NCI-H2227 treated with DMSO at 0.1 percent for 48 hours (cell line): ENCODE results near the gene SLX9.

ENCODE experiments used
- DNase-seq: peaks from one replicate; lab custom pipeline; 2025; lab: John Stamatoyannopoulos, UW

Gene SLX9

GRCh38 chr21:44947930-44948331 is 8.1 kb downstream of the SLX9 start:
- DNase-seq: no peak

GRCh38 chr21:44948426-44949120 is 8.7 kb downstream of the SLX9 start:
- DNase-seq: no peak

GRCh38 chr21:44949161-44949778 is 9.4 kb downstream of the SLX9 start:
- DNase-seq: no peak

GRCh38 chr21:44949779-44950198 is 10.0 kb downstream of the SLX9 start:
- no peak for DNase-seq

- DNase-seq: no peak
These were observed 10.5 kb downstream of the SLX9 start for GRCh38 chr21:44950351-44950750.

- DNase-seq: no peak
These were observed 11.5 kb downstream of the SLX9 start for GRCh38 chr21:44951186-44951915.

GRCh38 chr21:44952116-44952928 is 12.5 kb downstream of the SLX9 start:
- no peak for DNase-seq

- DNase-seq: no peak
These were observed 13.2 kb downstream of the SLX9 start for GRCh38 chr21:44952929-44953627.

GRCh38 chr21:44953628-44954021 is 13.8 kb downstream of the SLX9 start:
- no peak for DNase-seq

GRCh38 chr21:44954281-44954771 is 14.5 kb downstream of the SLX9 start:
- DNase-seq: no peak

- DNase-seq: no peak
These were observed 15.4 kb downstream of the SLX9 start for GRCh38 chr21:44955141-44955797.

- DNase-seq: no peak
These were observed 16.0 kb downstream of the SLX9 start for GRCh38 chr21:44955798-44956175.

- no peak for DNase-seq
These were observed 16.7 kb downstream of the SLX9 start for GRCh38 chr21:44956356-44957046.

GRCh38 chr21:44957047-44957831 is 17.4 kb downstream of the SLX9 start:
- no peak for DNase-seq

- no peak for DNase-seq
These were observed 18.1 kb downstream of the SLX9 start for GRCh38 chr21:44957901-44958451.

GRCh38 chr21:44958471-44959191 is 18.8 kb downstream of the SLX9 start:
- DNase-seq: no peak

GRCh38 chr21:44959376-44960091 is 19.7 kb downstream of the SLX9 start:
- no peak for DNase-seq
